ENCODE measurements around the gene CELSR1.
"Not testable (repeated sequence)": the region's sequence is repeated elsewhere in the genome, so short reads cannot be mapped to it uniquely, and the experiment has no call there.

GRCh38 chr22:46516112-46516487 is 21.3 kb downstream of the CELSR1 start:
- TF ChIP-seq CTCF, POLR2A (IDR thresholded peaks at IDR 0.05): not testable (repeated sequence)

Measured in adrenal gland (tissue), 5 donors.